NCI-H1930 (cell line): ENCODE data around the gene COL11A2.

ENCODE experiments used
- DNase-seq, 2 experiments: peaks; one replicate each; lab custom pipeline; 2025; lab: John Stamatoyannopoulos, UW

The COL11A2 gene

DNA sequence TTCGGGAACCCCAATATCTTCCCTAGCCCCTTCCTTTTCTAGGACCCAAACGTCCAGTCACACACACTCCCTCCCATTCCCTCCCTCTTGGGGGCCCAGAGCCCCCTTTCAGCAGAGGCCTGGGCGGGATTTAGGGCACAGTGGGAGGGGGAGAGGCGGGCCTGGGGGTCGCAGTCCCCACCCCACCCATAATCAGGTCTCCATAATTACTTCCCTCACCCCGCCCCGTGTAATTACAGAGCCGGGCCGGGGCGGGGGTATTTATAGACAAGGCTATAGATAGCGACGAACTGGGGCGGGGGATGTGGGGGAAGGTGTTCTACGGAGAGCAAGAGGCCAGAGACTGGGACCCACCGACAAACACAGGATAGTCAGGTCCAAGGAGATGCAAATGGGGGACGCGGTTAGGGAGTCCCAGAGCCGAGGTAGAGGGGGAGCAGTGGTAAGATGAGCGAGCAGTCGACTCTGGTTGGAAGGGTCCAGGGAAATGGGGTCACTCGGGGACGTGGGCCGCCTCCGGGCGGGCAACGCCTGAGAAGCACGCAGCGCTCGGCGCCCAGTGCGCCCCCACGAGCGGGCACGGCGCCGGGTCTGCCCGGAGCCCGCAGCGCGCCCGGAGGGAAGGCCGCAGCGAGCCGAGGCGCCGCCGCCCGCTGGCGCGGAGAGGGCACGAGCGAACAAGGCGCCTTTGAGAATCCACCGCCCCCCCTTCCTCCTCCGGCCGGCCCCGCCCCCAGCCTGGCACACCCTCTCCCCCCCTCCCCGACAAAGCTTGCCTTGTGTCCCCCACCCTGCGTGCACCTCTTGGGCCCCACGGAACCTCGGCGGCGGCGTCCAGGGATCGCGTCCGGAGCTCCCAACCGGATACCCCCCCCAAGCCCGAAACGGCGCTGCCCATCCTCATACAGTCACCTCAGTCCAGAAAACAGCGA lies 670 bp upstream of the COL11A2 start:
- DNase-seq = no peak

DNA sequence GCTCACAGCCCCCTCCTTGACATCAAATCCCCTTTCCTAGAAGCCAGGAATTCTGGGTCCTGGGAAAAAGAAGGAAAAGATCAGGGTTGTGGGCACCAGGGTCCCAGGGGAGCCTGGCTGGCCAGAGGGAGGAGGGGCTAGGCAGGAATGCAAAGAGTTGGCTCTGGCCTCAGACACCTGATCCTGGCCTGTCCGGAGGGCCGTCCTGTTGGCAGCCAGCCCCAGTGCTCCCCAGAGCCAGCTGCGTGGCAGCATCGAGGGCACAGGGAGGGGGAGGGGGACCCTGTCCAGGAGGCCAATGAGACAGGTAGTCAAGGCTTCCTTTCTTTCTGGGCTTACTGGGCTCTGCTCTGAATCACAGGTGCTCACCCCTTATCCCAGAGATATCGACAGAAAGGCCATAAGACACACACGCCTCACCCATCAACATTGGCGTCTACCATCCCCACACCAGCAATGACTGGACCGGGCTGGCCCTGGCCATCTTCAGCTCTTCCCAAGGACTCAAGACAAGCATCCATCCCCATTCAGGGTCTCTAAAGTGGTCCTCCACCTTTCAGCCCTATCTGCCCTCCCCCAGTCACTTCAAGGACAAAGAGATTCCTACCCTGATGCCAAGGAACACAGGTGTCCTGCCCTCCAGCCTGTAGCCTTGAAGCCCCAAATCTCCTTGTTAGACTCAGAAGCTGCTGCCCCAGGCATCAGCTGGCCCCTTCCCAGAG lies 723 bp downstream of the COL11A2 start:
- no peak for DNase-seq

DNA sequence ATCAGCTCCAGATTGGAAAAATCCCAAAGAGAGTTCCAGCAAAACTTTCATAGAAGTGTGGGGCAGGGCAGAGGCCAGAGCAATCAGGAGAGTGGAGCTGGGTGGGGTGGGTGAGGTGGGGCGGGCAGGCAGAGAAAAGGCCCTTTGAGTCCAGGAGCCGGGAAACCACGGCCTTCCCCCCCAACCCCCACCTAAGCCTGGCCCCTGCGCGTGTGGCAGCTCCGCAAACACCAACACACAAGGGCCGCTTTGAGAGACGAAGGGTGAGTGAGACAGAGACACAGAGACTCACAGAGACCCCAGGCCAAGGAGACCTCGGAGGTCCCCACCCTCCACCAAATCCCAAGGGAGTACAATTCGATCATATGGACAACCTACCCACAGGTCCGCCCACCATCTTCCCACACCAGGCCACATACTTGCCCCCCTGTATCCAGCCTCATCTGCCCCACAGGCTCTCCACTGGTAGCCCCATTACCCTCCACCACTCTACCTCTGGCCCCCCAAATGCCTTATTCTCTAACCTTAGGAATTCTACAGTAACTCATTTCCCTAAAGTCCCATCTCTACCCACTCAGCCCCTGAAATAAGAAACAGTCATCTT lies 1.7 kb downstream of the COL11A2 start:
- no peak for DNase-seq

DNA sequence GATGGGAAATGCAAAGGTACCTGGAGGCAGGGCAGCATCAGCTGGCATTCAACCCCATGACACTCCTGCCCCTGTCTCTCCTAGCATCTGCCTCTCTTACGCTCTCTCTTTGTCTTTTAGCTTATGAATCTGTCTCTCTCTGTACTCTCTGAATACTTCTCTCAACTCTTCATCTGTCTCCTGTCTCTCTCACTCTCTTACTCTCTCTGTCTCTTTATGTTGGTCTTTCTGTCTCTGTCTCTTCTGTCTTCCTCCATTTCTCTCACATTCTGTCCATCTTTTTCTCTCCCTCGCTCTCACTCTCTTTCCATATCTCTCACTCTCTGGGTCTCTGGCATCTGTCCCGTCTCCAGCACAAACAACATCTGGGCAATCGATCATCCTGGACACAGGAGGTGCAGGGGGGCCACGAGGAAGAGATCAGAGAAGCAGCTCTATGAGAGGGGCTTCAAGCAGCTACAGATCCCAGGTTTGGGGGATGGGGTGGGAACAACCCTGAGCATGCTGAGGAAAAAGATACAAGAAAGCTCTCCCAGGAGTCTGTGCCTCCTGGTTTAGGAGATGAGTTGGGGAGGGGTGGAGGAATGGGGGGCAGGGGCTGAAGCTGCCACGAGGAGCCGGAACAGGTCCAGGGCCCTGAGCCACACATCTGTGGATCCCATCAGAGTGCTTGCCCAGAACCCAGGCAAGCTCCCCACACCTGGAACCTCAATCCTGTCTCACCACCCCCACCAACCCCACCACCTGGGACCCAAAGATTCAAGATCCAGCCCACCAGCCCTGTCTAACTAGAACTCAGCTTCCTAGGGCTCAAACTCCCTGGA lies 2.4 kb downstream of the COL11A2 start:
- DNase-seq = no peak

DNA sequence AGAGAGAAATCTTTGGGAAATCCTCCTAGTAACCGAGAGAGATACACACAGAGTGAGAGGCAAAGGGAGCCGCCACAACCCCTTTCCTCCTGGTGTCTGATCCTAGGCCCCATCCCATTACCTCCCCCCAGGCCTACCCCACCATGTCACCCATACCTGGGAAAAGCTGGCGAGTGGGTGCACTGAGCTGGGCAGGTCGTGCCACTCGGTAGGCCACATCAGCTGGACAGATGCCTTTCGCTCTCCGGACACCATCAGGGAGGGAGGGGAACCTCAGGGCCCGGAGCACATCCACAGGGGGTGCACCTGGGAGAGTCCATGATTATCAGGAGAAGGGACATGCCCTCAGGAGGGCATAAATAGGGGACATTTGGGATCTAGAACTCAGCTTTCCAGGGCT lies 3.1 kb downstream of the COL11A2 start:
- no peak for DNase-seq

DNA sequence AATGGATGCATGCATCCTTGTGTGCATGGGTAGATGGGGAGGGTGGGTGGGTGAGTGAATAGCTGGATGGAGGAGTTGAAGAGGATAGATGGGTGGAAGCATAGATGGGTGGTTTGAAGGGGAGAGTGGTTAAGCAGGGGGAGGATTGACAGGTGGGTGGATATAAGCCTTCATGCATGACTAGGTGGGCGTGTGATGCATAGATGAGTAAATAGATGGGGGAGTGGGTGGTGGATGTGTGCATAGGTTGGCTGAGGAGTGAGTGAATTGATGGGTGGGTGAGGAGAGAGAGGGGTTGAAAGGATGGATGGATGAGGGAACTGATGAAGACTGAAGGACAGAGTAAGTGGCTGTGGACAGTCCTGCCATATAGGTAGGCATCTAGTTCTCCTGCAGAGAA lies 4.5 kb downstream of the COL11A2 start:
- DNase-seq = no peak

DNA sequence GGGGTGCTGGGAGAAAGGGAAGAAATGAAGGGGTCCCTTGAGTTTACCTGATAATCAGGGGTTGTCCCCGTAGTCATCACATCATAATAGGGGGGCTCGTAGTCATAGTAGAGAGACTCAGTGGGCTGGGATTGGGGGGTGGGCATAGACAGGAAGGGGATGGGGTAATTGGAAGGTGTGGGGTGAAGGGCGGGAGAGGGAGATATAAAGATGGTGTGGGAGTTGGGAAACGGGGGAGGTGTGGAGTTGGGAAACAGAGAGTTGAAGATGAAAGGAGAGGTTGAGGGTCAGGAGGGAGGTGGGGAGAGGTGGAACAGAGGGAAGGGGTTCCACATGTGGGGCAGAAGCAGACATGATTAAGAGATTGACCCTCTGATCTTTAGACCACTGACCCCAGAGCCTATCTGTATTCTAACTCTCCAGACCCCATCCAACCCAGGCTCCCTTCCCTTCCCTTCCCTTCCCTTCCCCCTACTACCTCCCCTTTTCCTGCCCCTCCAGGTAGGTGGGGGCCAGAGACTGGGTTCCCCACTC lies 6.5 kb downstream of the COL11A2 start:
- DNase-seq = no peak

DNA sequence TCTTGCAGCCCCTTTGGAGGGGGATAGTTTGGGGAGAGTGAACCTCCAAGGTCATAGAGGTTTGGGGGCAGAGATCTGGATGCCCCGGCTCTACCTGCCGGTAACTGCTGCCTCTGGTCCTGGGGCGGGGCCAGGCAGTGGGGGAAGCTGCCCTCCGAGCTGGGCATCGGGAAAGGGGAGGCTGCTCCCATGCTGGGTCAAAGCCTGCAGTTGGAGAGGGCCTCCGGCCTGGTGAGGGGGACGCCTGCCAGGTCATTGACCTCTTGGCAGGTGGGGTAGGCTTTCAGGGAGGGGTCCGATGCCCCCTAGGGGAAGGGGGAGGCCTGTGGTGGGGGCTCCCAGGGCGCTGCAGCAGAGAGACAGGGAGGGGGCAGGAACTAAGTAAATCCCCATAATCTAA lies 7.1 kb downstream of the COL11A2 start:
- DNase-seq = no peak

DNA sequence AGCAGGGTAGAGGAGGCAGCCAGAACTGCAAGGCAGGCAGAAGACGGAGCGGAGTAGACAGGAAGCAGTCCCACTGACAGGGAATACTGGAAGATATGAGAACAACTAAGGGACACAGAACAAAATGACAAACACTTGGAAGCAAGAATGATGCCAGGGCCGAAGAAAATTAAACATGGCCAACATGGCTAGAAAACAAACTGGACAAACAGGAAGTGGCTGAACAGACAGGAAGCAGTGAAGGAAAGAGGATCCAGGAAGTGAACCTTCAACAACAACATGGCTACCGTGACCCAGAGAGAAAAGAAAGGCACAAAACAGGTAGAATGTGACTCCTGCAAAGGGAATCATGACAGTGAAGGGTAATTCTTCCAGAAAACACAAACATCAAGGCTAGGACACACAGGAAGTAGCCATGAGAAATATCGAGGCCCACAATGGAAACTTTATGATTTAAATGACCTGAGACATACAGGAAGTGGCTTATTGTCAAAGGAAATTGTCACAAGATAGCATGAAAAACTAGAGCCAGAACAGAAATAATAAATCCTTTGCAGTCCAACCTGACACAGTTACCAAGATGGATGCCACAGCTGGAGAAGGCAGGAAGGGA lies 9.1 kb downstream of the COL11A2 start:
- DNase-seq = no peak

DNA sequence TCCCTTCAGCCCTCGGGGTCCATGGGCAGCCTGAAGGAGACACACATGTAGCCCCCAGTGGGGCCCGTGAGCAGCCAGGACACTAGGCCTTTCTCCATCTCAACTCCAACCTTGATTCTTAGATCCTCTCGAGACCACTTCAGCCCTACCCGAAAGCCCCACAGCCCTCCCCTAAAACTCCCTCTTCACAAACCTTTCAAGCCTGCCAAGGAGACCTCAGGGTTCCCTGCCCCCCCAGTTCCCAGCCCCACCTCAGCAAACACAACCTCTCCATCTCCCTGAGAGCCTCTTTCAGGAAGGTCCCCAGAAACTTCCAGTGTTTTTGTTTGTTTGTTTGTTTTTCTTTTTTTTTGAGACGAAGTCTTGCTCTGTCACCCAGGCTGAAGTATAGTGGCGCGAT lies 11.1 kb downstream of the COL11A2 start:
- no peak for DNase-seq

DNA sequence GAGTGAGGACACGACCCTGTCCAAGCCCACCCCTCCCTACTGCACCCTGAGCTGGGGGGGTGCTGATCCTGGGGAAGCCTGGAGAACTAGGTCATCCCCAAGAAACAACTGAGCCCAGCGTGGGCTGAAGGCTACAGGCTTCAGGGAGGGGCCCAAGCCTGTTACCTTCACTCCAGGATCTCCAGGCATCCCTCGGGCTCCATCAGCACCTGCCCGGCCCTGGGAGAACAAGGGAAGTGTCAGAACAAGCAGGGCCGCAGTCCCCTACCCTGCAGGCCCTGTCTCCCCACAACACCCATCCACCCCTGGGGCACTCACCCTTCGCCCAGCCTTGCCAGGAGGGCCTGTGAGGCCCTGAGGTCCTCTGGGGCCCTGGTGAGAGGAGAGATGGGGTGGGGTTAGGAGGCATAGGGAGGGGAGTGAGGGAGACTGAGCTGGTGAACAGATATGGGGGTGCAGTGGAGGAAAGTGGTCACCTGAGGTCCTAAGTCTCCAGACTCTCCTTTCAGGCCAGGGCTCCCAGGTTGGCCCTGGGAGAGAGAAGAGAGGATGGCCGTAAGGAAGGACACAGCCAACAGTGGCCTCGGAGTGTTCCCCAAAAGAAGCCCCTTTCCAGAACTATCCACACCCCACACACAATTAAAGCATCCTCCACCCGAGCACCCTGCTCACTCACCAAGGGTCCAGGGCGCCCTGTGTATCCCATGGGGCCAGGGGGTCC lies 13.4 kb downstream of the COL11A2 start:
- DNase-seq = no peak

DNA sequence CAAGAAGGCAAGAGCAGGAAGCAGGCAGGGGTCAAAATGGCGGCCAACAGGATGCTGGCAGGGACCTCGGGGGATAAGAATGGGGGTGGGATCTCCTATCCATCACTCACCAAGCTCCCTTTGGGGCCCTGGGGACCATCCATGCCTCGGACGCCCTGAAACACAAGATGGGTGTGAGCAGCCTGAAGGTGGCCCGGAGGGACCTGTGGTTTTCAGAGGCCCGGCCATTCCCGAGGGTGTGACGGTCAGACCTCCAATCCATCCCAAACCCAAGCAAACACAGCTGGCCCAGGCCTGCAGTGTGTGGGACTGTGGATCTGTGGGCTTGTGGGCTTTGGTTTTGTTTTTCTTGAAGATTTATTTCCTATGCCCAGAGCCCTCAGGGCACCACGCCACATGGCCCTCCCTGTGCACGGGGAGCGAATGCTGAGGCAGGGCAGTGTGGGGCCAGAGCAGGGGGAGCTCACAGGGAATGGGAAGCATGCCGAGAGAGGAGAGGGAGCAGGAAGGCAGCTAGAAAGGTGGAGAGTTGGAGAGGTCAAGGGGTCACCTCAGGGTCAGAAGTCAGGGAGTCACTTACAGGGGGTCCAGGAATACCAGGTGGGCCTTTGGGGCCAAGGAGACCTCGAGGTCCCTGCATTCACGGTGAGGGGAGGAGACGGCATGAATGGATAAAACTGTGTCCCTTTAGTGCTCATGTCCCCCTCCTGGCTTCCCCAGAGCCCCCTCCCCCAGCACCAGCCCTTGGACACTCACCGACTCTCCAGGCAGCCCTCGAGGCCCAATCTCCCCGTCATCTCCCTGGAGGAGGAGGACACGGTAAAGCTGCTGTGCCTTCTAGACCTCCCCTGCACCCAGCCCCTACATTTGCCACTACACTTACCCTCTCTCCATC lies 14.5 kb downstream of the COL11A2 start:
- DNase-seq = no peak

DNA sequence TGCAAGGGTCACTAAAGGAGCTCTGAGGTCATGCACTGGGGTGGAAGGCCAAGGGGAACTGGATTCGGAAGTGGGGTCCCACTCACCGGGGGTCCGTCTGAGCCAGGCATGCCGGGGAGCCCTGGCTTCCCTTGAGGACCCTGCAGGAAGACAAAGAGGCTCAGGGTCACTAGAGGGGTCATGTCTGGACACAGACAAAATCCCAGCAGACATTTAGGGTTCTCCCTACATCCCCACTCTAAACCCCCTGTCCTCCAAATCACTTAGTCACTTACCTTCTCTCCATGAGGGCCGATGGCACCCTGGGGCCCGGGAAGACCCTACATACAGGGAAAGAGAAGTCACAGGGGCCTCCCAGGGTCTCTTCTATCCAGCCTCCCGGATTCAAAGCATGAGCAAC lies 15.4 kb downstream of the COL11A2 start:
- no peak for DNase-seq

DNA sequence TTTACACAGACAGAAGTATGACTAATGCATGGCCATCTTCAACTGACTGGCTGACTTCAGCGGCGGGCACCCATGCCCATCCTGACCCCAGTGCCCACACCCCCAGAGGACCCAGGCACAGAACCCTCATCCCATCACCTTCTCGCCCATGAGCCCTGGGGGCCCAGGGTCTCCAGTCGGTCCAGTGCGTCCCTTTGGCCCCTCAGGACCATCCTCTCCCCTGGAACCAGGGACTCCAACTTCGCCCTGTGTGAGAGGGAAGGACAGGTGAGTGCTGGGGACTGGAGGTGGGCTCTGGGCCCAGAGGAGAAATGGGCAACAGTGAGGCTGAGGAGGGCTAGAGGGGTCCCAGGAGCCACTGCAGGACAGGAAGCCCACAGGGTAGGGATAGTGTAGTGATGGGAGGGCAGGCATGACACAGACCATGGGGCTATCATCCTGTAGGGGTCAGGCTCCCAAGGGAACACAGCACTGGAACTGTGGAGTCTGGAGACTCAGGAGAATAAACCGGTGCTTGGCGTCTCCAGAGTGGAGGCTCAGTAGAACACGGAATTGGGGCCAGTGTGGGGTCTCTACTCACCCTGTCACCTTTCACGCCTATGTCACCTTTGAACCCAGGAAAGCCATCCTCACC lies 16.7 kb downstream of the COL11A2 start:
- no peak for DNase-seq

DNA sequence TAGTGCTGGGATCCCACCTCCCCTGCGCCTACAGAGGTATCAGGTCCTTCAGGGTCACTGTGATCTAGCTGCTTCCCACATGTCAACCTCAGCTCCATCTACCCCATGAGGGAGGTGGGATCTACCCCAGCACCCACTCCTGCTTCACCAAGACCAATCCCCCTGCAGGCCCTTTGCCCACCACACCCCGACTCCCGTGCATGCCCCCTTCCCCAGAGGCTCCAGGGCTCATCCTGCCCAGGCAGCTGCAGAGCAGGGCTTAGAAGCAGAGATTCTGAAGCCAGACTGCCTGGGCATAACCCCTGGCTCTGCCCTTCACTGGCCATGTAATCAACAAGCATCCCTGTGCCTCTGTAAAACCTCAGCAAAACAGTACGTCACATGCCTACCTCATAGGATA lies 17.5 kb downstream of the COL11A2 start:
- no peak for DNase-seq

DNA sequence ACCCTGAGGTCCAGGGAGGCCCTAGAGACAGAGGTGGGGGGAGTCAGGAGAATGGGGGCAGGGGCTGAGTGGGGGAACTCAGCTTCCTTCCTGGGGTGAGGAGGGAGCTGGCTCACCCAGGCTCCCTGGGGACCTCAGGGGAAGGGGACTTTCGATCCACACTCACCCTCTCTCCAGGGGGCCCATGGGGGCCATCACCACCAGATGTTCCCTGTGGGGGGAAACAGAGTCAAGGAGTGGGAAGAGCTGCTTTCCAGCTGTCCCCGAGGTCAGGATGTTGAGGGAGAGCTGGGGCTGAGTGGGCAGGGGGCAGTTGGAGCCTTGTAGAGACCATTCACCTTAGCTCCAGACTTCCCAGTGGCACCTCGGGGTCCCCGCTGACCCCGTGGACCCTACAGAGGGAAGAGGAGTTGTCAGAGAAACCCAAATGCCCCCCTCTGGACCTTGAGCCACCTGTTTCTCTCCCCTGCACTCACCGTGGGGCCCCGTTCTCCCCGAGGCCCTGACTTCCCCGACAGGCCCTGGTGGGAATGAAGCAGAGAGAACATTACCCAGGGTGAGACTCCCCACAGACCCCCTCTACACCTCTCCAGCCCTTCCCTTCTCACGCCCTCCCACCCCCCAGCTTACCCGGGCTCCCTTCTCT lies 18.6 kb downstream of the COL11A2 start:
- no peak for DNase-seq

DNA sequence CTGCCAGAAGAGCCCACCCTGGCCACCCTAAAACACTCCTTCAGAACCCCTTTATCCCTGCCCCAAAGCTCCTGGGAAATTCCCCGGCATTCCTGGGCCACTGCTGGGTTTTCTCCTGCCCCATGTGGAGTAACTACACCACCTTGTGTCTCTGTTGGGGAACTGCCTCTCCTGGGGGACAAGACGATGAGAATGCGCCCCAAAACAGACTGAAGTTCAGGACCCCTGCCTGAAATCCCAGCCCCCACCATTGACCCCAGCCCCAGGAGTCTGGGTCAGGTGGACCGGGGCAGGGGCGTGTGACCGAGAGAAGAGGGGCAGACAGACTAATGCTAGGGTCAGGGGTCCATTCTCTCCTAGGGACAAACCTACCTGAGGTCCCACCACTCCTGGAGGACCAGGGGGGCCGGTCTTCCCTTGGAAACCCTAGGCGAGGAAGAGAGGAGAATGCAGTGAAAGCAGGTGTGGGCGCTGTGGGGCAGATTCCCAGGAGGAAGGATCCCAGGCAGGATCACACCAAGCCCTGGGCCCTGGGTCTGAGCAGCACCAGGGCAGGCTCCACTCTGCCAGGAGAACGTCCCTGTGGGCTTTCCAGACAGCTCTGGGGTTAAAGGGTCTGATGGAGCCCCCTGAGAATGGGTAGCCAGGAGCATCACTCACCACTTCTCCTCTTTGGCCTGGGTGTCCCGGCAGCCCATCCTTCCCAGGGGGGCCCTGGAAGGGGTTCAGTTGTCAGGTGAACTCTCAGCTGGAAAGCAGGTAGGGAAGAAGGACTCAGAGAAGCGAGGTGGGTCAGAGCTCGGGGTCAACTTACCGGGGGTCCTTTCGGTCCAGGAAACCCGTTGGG lies 19.4 kb downstream of the COL11A2 start:
- no peak for DNase-seq
